HG03025 (cell line): Measurements from ENCODE around the gene HPD.
"Not testable (repeated sequence)": the region's sequence is repeated elsewhere in the genome, so short reads cannot be mapped to it uniquely, and the experiment has no call there.

Source experiments
- ATAC-seq: cut with Tn5 transposase; IDR thresholded peaks from one replicate; pipeline ENCODE4 v1.9.1; 2021; ENCODE audit warnings: mild to moderate bottlenecking, moderate library complexity; ENCODE audit not compliant: unreplicated experiment, low FRiP score

HPD gene

DNA sequence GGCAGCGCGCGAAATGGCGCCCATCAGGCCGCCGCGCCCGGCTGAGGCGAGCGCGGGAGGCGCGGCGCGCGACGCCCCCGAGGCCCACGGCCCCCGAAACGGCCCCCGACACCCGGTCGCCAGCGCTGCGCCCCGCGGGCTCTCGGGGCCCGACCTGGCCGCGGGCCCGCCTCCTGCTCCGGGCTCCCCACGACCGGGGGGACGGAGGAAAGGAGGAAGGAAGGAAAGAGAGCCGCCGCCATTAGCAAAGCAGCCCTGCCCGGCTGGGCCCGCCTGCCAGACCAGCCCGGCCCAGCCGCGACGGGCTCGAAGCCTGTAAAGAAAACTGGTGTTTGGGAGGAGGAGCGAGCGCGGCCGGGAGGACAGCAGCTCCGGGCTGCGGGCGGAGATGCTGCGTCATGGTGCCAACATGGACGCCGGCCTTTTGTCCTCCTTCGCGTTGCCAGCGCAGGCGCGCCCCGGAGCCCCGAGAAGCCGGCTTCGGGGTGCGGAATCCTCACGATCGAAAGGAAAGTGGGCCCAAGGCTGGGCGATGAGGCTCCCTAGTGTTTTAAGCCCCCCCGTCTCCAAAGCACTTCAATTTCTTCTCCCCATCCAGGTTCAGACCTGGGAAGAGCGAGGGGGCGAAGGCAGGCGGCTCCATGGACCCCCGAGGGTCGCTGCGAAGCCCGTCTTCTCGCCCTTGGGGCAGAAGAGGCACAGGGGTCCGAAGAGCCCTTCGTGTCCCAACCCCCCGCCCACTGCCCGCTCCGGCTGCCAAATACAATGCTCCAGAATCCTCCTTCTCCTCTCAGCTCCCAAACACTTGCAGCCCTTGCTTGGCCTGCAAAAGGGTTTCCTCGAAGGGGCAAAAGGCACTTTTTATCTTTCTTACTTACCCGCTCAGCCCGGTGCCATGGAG lies 57.7 kb downstream of the HPD start:
- no peak for ATAC-seq

DNA sequence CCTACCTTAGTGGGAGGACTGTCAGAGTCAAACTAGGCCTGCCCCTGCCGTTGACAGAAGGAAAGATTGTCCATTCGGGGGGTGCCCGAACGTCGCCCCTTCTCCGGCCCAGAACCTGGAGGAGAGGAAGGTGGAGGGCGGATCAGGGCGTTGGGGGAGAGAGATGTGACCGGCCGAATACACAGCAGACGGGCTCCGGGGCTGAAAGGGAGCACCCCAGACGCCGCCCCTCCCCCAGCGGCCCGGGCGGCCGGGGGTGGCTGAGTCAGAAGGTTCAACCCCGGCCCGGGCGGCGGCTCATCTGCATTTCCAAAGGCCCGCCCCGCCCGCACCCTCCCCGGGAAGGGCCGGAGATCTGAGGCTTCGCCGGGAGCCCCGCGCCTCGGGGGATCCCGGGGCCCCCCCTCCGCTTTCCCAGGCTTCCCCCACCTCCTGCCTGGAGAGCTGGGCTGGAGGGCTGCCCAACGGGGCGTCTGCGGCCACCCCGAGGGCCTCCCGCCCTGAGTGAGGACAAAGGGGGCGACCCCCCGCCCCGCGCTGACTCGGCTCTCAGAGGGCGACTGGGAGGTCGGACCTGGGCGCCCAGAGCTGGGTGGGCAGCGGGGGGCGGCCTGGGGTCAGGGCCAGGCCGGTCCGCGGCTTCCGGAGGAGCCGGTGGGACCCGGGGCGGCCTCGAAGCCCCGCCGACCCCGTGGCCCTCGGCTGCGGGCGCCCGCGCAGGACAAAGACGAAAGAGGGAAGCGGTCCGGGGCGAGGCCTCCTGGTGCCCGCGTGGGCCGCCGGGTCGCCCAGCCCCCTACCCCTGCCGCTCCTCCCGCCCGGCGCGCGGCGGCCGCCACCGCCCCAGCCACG lies 58.6 kb downstream of the HPD start:
- ATAC-seq, result no peak

DNA sequence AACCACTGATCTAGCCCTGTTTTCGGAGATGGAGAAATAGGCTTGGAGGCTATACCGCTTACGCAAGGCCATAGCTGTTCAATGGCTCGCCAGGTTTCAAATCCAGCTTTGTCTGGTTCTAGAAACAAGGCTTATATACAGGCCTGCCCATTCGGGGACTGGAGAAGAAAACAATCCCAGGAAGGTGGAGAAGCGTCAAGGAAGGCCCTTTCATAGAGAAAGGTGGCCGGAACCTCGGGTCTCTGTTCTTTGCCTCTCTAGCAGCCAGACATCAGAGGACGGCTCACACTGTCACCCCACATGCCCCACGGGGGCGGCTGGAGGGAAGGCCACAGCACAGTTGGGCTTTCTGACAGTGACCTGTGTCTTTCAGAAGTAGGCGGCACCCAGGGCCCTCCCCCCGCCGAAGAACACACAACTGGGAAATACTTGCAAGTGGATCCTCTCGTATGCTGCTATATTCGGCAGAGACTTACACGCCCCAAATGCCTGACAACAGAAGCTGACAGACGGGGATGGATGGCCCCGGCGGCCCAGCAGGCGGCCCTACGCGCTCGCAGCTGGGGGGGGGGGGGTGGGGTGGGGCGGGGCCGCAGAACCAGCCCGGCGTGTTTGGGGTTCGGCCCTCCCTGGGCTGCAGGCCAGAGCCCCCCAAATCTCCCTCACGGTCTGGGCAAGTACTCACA lies 59.4 kb downstream of the HPD start:
- no peak for ATAC-seq

DNA sequence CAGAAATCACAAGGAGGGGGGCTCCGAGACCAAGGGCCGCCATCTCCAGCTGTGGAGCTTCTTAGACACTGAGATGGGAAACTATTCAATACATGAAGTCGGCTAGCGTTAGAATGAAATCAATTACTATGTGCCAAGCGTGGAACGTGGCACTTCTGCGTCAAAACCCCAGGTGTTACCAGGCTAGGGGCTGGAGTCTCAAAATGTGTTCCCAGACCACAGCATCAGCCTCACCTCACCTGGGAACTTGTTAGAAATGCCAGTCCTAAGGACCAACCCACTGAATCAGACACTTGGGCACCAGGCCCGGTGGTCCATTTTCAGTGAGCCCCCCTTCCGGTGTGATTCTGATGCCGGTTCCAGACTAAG lies 59.9 kb downstream of the HPD start:
- no peak for ATAC-seq

DNA sequence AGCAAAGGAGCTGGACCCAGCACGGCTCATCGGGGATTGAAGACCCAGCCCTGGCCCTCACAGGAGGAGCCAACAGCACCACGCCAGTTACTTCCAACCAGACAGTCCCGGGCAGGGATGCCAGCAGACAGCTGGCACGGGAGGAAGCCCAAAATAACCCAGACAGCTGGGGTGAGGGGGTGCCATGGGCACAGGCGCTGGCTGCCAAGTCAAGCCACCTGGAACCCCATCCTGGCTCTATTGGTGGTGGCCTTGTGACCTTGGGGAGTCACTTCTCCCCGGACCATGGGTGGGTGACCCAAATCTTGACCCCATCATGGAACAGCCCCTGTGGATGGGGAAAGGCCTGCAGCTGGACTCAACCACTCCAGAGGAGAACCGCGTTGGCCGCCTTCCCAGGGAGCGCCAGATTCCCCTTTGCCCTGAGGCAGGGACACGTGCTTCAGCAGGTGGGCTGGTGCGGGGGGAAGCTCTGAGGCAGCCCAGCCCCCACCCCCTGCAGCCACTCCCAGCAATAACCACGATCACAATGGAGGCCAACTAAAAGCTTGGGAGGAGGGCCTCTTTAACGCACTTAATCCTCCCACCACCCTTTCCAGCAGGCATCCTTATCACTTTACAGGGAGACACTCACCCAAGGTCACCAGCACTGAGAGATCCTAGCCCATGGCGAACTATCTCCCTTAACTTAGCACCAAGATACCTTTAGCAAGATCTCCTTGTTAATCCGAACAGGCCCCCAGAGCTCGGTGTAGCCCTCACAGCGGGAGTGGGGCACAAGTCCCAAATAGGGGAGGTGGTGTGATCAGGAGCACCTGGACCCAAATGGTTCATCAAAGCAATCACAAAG lies 60.5 kb downstream of the HPD start:
- ATAC-seq, result no peak

DNA sequence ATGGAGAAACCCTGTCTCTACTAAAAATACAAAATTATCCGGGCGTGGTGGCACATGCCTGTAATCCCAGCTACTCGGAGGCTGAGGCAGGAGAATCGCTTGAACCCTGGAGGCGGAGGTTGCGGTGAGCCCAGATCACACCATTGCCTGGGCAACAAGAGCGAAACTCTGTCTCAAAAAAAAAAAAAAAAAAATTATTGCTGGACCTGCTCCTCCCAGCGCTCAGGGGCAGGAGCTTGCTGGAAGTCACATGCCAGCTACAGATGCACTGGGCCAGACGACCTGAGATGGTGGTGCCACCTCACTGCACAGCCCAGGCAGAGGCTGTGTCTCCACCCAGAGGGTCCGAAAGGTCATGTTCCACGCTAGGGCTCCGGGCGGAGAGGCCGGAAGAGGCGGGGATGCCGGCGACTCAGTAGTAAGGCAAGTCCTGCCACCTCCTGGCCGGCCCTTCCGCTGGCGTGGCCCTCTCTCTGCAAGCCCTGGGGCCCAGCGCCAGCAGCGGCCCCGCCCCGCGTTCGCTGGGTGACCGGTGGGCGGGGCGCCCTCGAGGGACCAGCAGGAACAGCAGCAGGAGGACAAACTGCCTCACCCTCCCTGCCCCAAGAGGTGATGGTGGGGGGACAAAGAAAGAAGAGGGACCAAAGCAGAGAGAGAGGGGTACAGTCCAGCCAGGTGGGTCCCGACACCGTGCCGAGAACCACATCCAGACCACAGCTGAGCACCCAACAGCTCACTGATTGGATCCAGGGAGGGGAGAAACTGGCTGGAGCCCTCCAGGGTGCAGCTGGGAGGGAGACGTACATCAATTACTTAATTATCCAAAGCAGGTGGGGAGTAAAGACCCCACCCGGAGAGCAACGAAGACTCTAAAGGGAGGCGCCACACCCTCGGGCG lies 61.6 kb downstream of the HPD start:
- ATAC-seq, result no peak

DNA sequence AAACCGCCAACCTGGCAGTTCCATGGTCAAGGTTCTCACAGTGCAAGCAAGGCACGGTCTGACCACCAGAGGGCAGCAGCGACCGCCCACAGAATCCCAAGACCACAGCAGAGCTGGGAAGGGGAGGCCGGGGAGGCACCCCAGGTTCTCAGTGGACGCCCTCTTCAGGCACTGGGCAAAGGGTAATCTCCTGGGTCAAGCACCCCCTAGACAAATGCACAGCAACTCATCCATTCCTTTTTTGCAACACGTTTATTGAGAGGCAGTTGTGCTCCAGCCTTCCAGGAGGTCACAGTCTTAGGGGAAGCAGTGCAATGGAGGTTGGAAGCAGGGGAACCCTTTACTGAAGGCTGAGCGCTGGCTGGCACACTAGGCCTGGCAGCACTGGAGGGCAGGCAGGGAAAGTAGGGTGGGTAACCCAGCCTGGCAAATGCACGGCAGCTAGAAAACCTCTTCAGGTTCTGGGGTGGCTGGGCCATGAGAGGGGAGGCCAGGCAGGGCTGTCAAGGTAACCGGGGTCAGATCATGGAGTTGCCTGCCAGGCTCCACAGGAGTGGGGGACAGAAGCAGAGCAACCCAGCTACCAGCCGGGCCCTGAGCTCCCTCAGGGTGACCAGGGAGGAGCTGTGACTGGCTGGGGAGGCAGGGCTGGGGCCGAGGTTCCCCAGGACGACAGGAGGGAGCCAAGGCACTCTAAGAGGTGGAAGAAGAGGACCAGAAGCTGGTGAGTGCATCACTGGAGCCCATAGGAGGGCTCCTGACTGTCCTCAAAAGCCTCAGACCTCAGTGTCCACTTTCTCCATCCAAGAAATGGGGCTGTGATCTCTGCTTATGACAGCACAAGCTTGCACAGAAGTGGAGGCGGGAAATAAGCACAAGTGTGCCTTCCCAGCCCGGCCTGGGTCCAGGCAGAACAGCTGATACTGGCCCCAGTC lies 63.4 kb downstream of the HPD start:
- no peak for ATAC-seq

DNA sequence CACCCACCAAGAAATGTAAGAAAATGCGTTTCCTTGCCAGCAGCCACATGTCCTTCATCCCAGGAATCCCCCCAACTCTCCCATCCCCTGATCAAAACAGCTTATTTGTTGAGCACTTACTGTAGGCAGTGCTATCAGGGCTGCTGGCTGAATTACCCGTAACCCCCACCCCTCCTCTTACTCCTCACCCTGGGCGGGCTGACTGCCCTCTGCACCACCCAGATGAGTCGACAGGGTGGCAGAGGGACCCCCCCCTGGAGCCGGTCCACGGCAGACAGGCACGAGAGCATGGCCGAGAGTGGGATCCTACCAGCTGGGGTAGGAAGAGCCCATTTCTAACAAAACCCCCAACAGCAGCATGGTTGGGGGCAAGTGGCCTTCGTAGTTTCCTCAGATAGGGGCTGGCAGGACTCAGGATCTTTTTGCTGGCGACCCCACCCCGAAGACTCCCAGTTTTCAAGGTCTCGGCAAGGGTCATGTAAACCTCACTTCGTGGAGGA lies 64.1 kb downstream of the HPD start:
- ATAC-seq, result no peak

DNA sequence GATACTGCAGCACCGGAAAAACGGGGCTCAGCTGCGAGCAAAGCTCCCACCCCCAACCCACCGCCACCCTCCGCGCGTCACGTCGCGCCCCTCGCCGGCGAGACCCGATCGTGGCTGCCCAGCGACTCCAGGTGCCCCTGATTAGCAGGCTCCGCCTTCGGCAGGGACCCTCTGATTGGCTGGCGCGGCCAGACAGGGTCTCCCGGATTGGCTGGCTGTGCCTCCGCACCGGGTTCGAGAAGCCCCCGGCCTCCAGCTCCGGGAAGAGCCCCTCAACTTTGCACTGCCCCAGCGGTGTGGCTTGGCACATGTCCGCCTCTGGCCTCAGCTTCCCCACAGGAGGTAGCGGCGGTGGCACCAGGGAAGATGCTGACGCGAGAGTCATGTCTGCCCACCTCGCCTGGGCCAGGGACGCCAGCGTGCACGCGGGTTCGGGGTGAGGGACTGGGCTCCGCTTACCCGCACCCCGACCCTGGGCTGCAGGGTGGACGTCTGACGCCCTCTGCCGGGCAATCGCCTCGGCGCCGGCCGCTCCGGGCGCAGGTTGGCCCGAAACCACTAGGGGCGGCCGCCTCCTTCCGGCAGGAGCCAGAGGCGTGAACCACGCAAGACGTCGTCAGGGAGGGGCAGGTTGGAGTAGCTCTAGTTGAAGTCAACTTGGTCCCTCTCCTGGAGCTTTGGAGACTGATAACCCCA lies 64.7 kb downstream of the HPD start:
- ATAC-seq, result peak; percentile 42

DNA sequence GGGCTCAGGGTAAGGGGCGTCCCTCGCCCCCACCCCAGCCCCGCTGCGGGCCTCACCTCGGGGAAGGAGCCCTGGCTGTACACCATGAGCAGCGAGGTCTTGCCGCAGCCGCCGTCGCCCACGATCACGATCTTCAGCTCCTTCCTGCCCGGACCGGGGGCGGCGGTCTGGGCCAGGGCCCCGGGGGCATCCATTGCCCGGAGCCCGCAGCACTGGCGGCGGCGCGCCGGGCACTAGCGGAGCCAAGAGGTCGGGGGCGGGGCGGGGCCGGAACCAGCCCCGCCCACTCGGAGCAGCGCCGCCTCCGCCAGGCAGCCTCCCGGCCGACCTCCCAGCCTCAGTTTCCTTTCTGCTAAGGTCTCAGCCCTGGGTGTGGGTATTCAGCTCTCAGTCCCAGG lies 65.2 kb downstream of the HPD start, which contains the start of gene RHOF:
TSS of gene RHOF (minus strand) at position 249 of the 398 bp plus-strand sequence. CDS start at position 194, 55 bp downstream.
- peak; percentile 19 for ATAC-seq

DNA sequence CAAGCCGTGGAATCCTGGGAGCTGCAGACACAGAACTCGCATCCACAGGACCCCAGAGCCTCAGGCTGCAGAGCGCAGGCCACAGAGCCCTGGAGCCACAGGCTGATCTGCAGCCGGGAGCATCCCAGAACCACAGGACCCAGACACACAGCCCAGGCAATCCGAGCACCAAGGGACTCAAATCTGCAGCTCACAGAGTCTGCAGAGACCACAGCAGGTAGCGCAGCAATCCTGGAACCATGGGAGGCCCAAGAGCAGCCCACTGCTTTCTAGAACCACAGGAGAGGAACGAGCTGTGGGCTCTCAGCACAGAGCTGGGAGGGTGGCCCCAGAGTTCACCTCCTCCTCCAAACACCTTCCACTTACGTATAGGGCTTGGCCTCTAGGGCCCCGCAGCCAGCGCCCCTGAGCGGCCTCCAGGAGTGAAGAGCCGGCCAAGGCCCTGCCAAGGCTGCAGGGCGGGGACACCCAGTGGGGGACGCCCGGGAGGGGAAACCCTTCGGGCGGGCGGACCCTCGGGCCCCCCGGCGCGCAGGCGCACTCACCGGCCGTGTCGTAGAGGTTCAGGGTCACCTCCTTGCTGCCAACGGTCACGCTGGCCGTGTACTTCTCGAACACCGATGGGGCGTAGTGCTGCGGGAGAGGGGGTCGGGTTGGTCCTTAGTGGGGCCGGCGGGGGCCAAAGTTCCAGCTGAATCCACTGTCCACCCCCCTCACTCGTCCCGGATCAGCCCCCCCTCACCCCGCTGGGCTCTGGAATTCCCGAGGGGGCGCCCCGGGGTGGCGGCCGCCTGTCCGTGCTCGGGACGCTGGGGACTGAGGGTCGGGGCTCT lies 65.8 kb downstream of the HPD start:
- no peak for ATAC-seq

DNA sequence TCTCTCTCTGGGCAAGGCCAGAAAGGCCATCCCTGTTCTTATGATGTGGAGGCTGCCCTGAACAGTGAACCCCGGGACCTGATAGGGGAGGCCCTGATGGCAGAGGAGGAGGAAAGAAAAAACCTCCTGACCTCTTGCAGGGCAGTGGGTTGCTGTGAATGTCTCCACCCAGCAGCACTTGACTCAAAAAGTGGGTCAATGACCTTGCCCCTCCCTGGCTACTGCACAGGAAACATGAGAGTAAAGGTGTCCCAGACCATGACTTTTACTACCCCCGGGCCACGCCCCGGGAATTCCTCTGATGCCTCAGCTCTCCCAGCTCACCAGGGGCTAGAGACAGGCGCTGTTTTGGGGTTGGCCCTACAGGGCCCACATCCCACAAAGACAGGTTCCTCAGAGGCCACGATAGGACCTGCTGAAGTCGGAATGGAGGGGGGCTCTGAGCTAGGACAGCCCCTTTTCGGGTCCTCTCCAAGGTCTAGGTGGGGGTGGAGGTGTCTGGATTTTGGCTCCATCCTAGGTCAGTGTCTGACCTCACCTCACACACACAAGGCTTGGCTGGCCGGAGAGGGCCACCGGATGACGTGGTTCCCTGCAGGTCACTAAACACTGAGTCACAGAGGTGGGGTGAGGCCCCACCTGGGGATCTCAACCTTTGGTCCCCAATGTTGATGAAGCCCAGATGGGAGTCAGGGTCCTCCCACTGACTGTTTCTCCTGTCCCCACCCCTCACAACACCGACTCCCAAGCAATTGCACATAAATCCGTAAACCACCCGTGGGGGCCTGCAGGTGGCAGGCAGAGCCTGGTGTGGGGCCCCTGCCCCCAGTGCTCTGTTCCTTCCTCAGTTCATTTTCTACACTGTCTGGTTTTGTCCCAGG lies 66.7 kb downstream of the HPD start:
- no peak for ATAC-seq

DNA sequence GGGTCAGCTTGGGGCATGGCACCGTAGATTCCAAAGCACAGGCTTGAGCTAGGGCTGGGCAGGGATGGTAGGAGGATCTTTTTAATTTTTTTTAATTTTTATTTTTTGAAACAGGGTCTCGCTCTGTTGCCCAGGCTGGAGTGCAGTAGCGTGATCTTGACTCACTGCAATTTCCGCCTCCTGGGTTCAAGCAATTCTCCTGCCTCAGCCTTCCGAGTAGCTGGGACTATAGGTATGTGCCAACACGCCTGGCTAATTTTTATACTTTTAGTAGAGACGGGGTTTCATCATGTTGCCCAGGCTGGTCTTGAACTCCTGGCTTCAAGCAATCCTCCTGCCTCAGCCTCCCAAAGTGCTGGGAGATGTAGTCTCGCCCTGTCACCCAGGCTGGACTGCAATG lies 67.9 kb downstream of the HPD start:
- ATAC-seq, result not testable (repeated sequence)

DNA sequence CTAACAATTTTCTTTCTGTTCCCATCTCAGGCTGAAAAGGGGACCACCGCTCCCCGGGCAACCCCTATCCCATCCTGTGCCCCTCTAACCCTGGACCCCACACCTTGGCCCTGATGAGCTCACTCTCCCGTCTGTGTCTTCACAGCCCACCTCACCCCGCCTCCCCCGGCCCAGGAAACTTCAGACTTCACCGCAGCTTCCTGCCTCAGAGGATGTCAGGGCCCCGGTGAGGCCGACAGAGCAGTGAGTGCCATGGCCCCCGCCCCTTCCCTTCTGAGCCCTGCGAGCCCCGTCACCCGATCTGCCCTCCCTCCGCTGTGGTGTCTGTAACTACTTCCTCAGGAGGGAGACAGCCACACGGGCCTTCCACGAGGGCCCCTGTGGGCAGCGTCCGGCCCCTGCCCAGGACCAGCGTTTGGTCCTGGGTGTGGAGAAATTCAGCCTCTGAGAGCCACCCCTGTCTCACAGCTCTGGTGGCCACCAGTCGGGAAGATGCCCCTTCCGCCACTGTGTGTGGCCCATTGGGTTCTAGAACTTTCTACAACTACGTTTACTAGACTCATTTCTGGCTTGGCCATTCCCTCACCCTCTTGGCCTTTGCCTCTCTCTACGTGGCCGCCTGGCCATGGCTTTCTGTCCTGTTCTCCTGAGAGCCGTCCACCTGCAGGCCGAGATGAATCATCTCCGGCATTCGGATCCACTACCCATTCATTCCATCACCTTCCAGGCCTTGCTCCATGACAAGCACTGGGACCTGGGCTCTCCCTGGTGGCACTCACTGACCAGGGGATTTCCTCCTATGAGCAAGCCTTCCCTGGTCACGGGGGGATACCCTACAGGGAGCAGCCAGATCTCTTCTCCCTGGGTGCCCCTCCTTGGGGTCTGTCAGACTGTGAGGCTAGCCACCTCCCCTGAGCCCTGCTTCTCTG lies 68.6 kb downstream of the HPD start:
- peak; percentile 31 for ATAC-seq
